ENCODE measurements around the gene OR6C75.
"Not testable (repeated sequence)": the region's sequence is repeated elsewhere in the genome, so short reads cannot be mapped to it uniquely, and the experiment has no call there.

DNA sequence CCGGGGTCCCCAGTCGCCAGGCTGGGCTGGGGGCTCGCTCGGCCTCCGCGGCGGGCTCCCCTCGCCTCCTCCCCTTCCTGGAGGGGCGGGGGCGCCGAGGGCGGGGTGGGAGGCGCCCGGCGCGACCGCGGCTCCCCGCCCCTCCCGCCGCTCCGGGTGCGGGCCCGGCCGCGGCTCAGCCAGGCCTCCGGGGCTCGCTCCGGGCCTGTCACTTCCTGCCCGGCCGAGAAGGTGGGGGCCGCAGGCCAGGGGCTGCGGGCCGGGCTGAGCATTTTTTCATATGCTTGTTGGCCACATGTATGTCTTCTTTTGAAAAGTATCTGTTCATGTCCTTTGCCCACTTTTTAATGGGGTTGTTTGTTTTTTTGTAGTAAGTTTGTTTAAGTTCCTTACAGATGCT, 52.1 kb downstream of the OR6C75 start:
- not testable (repeated sequence) for TF ChIP-seq FOXM1 (IDR thresholded peaks at IDR 0.05; ENCODE audit: low read depth); FOXM1 (CRISPR knock-in tag; IDR thresholded peaks at IDR 0.05; ENCODE audit: low read depth); FUS (optimal IDR thresholded peaks at IDR 0.05; ENCODE audit: low read depth, low read length); NCOA1 (IDR thresholded peaks at IDR 0.05; ENCODE audit: low read depth); CTCF (IDR thresholded peaks at IDR 0.05 in 2 of 3, conservative IDR thresholded peaks at IDR 0.05 in 1 of 3; ENCODE audit: insufficient read depth in 2 of 3, low read depth in 1 of 3, low read length in 3 of 3)

All from K562 (cell line).